ENCODE measurements around the gene CEP104.

The CEP104 gene

GRCh38 chr1:3893190-3893589 is 36.2 kb upstream of the CEP104 start:
- DNase-seq = peak; percentile 8

- no peak for DNase-seq
These were observed 35.7 kb upstream of the CEP104 start for GRCh38 chr1:3892748-3893147.

- no peak for DNase-seq
These were observed 34.4 kb upstream of the CEP104 start for GRCh38 chr1:3891329-3891865.

GRCh38 chr1:3890389-3891328 is 33.6 kb upstream of the CEP104 start:
- peak; percentile 93 for DNase-seq

GRCh38 chr1:3889936-3890335 is 32.9 kb upstream of the CEP104 start:
- peak; percentile 68 for DNase-seq

- DNase-seq = no peak
These were observed 31.3 kb upstream of the CEP104 start for GRCh38 chr1:3888301-3888700.

- DNase-seq = no peak
These were observed 29.7 kb upstream of the CEP104 start for GRCh38 chr1:3886691-3887090.

GRCh38 chr1:3886106-3886670 is 29.2 kb upstream of the CEP104 start:
- DNase-seq = no peak

- no peak for DNase-seq
These were observed 28.6 kb upstream of the CEP104 start for GRCh38 chr1:3885611-3886010.

- DNase-seq = no peak
These were observed 28.0 kb upstream of the CEP104 start for GRCh38 chr1:3884966-3885365.

GRCh38 chr1:3883194-3883925 is 26.3 kb upstream of the CEP104 start:
- no peak for DNase-seq

- DNase-seq = no peak
These were observed 24.1 kb upstream of the CEP104 start for GRCh38 chr1:3881193-3881480.

GRCh38 chr1:3880429-3881192 is 23.6 kb upstream of the CEP104 start:
- DNase-seq = no peak

GRCh38 chr1:3879787-3880428 is 22.9 kb upstream of the CEP104 start:
- no peak for DNase-seq

- no peak for DNase-seq
These were observed 22.1 kb upstream of the CEP104 start for GRCh38 chr1:3879099-3879498.

GRCh38 chr1:3876716-3877115 is 19.7 kb upstream of the CEP104 start:
- no peak for DNase-seq

- no peak for DNase-seq
These were observed 17.7 kb upstream of the CEP104 start for GRCh38 chr1:3874736-3875135.

- DNase-seq = no peak
These were observed 15.5 kb upstream of the CEP104 start for GRCh38 chr1:3872546-3872945.

GRCh38 chr1:3871451-3871805 is 14.4 kb upstream of the CEP104 start:
- DNase-seq = no peak

- DNase-seq = no peak
These were observed 12.8 kb upstream of the CEP104 start for GRCh38 chr1:3869751-3870301.

GRCh38 chr1:3868464-3869006 is 11.5 kb upstream of the CEP104 start:
- no peak for DNase-seq

- DNase-seq = no peak
These were observed 8.7 kb upstream of the CEP104 start for GRCh38 chr1:3865606-3866160.
